Measurements from ENCODE around the gene SLC12A7. TPM values are rescaled to one million over a fixed set of nuclear protein-coding genes. Genes with fewer than 3 reads are reported as not detected.

SLC12A7 gene
- total and polyA plus RNA-seq, 2 donors (not counting 1 experiment from before 2014, with no cell fraction given) = 2.9 to 23.9 TPM

DNA sequence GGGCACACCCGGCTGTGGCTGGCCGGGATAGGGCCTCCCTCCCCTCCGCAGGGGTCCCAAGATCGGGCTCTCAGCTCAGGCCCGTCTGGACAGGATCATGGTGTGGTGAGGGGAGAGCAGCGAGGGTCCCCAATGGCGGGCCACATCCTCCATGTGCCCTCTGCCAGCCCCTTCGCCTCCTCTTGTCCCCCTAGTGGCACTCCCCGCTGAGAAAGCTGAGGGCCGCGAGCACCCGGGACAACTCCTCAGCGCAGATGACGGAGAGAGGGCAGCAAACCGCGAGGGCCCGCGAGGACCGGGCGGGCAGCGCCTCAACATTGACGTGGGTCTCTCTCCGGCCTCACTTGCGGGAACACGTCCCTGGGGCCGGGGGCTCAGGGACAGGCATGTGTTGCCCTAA, 78.7 kb downstream of the SLC12A7 start:
- no peaks in the 10 kb centered on the region for H3K4me1 ChIP-seq (ENCODE audit: control insufficient read depth, extremely low read depth, insufficient read depth, low read length)
- no peak overlapping the region for H3K27ac ChIP-seq (ENCODE audit: insufficient read depth, low read length)
- H3K27me3 ChIP-seq (ENCODE audit: control insufficient read depth, insufficient read depth, low read length) = no peaks in the 10 kb centered on the region
- DNase-seq (ENCODE audit: low read depth in 2 of 2) = no peak
- H3K4me2 ChIP-seq (ENCODE audit: extremely low read depth, insufficient read depth, low read length) = no peak overlapping the region
- no peaks in the 10 kb centered on the region for H3K79me2 ChIP-seq (ENCODE audit: control insufficient read depth, insufficient read depth, low read length)
- H4K20me1 ChIP-seq (ENCODE audit: control insufficient read depth, extremely low read depth, insufficient read depth, low read length) = no peaks in the 10 kb centered on the region
- H3K36me3 ChIP-seq (ENCODE audit: control insufficient read depth, insufficient read depth, low read length) = no peaks in the 10 kb centered on the region
- no peak overlapping the region for H3K4me3 ChIP-seq (replicated peaks in 1 of 4; ENCODE audit: control extremely low read depth in 1 of 4, insufficient read depth in 1 of 4, low read depth in 3 of 4, low read length in 4 of 4)
- no peak for TF ChIP-seq EZH2 (IDR thresholded peaks at IDR 0.05; ENCODE audit: low read length, missing control alignments)
- TF ChIP-seq CTCF (conservative IDR thresholded peaks at IDR 0.05 in 1 of 2, IDR thresholded peaks at IDR 0.05 in 1 of 2; ENCODE audit: low read depth in 1 of 2, low read length in 2 of 2) = no peak
- no peaks in the 10 kb centered on the region for H3K9me3 ChIP-seq (ENCODE audit: control insufficient read depth, insufficient read depth, low read depth, low read length)
- no peak overlapping the region for H3K9ac ChIP-seq (ENCODE audit: insufficient read depth, low read length)
- H2AFZ ChIP-seq (ENCODE audit: low read length) = no peak overlapping the region

- Histone ChIP-seq H3K4me1 (ENCODE audit: control insufficient read depth, extremely low read depth, insufficient read depth, low read length) (no peaks in the 10 kb centered on the region), H3K4me2 (ENCODE audit: extremely low read depth, insufficient read depth, low read length) (no peak overlapping the region), H3K9ac (ENCODE audit: insufficient read depth, low read length) (no peak overlapping the region), H3K27me3 (ENCODE audit: control insufficient read depth, insufficient read depth, low read length) (no peaks in the 10 kb centered on the region), H2AFZ (ENCODE audit: low read length) (no peak overlapping the region), H3K27ac (ENCODE audit: insufficient read depth, low read length) (no peak overlapping the region), H3K9me3 (ENCODE audit: control insufficient read depth, insufficient read depth, low read depth, low read length) (no peaks in the 10 kb centered on the region), H3K36me3 (ENCODE audit: control insufficient read depth, insufficient read depth, low read length) (no peaks in the 10 kb centered on the region), H3K4me3 (replicated peaks in 1 of 4; ENCODE audit: control extremely low read depth in 1 of 4, insufficient read depth in 1 of 4, low read depth in 3 of 4, low read length in 4 of 4) (no peak overlapping the region), H3K79me2 (ENCODE audit: control insufficient read depth, insufficient read depth, low read length) (no peaks in the 10 kb centered on the region), H4K20me1 (ENCODE audit: control insufficient read depth, extremely low read depth, insufficient read depth, low read length) (no peaks in the 10 kb centered on the region)
- no peak for DNase-seq (ENCODE audit: low read depth in 2 of 2)
- no peak for TF ChIP-seq CTCF (conservative IDR thresholded peaks at IDR 0.05 in 1 of 2, IDR thresholded peaks at IDR 0.05 in 1 of 2; ENCODE audit: low read depth in 1 of 2, low read length in 2 of 2)
- no peak for TF ChIP-seq EZH2 (IDR thresholded peaks at IDR 0.05; ENCODE audit: low read length, missing control alignments)
Observed at GRCh38 chr5:1032551-1033027, 79.3 kb downstream of the SLC12A7 start.

GRCh38 chr5:1032011-1032410, 79.9 kb downstream of the SLC12A7 start:
- H3K27me3 ChIP-seq (ENCODE audit: control insufficient read depth, insufficient read depth, low read length) = no peaks in the 10 kb centered on the region
- no peak for TF ChIP-seq CTCF (conservative IDR thresholded peaks at IDR 0.05 in 1 of 2, IDR thresholded peaks at IDR 0.05 in 1 of 2; ENCODE audit: low read depth in 1 of 2, low read length in 2 of 2)
- TF ChIP-seq EZH2 (IDR thresholded peaks at IDR 0.05; ENCODE audit: low read length, missing control alignments) = no peak

More at GRCh38 chr5:1032011-1032410, 79.9 kb downstream of the SLC12A7 start:
- Histone ChIP-seq H3K4me3 (replicated peaks in 1 of 4; ENCODE audit: control extremely low read depth in 1 of 4, insufficient read depth in 1 of 4, low read depth in 3 of 4, low read length in 4 of 4) (no peak overlapping the region), H3K27ac (ENCODE audit: insufficient read depth, low read length) (no peak overlapping the region), H2AFZ (ENCODE audit: low read length) (no peak overlapping the region), H3K9ac (ENCODE audit: insufficient read depth, low read length) (no peak overlapping the region), H3K4me1 (ENCODE audit: control insufficient read depth, extremely low read depth, insufficient read depth, low read length) (no peaks in the 10 kb centered on the region), H3K36me3 (ENCODE audit: control insufficient read depth, insufficient read depth, low read length) (no peaks in the 10 kb centered on the region), H3K79me2 (ENCODE audit: control insufficient read depth, insufficient read depth, low read length) (no peaks in the 10 kb centered on the region), H3K4me2 (ENCODE audit: extremely low read depth, insufficient read depth, low read length) (no peak overlapping the region), H3K9me3 (ENCODE audit: control insufficient read depth, insufficient read depth, low read depth, low read length) (no peaks in the 10 kb centered on the region), H4K20me1 (ENCODE audit: control insufficient read depth, extremely low read depth, insufficient read depth, low read length) (no peaks in the 10 kb centered on the region)
- no peak for DNase-seq (ENCODE audit: low read depth in 2 of 2)
